NAMALWA (cell line): Measurements from ENCODE around the gene CHST15.

Experiments
- DNase-seq: peaks from one replicate; pipeline ENCODE4 v3.0.0-alpha.2; 2015; ENCODE audit warnings: low spot score

CHST15 gene

DNA sequence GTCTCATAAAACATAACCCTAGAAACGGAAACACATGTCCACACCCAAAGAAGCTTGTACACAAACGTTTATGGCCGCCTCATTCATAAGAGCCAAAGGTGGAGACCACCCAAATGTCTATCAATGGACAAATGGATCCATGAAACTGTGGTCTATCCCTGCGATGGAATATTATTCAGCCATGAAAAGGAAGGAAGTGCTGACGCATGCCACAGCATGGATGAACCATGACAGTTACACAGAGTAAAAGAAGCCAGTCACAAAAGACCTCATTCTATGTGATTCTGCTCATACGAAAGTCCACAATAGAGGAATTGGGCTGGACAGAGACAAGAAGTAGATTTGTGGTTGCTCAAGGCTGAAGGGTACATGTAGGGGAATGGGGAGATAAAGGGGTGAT, 10.8 kb downstream of the CHST15 start:
- DNase-seq, result no peak

DNA sequence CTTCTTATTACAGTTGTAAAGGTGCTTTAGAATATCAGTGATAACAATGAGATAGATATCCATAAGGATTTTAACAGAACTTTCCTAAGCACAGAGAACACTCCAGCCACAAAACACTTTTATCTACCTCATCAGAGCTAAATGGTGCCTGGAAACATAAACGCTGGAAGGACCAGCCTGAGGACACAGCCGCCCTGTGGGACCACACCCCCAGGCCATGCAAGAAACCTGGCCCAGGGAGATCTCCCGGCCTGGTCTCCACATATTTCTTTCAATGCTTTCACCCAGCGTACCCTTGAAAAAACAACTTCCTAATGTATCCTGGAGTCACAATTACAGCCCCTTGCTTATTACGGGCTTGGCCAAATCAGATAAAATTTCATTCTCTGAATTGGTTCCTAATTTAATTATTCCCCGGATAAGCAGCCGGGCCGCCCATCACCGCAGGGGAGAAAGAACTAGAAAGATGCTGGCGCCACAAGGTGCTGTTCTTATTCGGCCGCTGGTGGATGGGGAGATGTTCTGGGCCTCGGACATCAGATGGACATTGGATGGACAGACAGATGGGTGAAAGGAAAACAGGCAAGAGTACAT, 11.8 kb downstream of the CHST15 start:
- DNase-seq, result no peak

- peak; percentile 89 for DNase-seq
These were observed 13.5 kb downstream of the CHST15 start for GRCh38 chr10:124079864-124080263.

DNA sequence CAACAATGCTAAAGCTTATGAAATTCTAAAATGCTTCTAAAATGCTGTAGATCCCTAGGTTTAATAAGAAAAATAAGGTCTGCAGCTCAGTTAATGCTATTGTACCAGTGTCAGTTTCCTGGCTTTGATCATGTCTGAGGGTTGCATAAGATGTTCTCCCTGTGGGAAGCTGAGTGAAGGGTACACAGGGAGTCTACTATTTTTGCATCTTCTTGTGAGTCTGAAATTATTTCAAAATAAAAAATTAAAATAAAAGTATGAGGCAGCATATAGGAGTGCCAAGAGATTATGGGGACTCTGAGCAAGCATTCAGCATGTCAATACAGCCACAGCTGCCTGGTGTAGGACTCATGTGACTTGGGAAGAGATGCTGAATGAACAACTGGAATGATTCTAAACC, 14.7 kb downstream of the CHST15 start:
- no peak for DNase-seq

GRCh38 chr10:124078028-124078427, 15.4 kb downstream of the CHST15 start:
- peak; percentile 59 for DNase-seq

DNA sequence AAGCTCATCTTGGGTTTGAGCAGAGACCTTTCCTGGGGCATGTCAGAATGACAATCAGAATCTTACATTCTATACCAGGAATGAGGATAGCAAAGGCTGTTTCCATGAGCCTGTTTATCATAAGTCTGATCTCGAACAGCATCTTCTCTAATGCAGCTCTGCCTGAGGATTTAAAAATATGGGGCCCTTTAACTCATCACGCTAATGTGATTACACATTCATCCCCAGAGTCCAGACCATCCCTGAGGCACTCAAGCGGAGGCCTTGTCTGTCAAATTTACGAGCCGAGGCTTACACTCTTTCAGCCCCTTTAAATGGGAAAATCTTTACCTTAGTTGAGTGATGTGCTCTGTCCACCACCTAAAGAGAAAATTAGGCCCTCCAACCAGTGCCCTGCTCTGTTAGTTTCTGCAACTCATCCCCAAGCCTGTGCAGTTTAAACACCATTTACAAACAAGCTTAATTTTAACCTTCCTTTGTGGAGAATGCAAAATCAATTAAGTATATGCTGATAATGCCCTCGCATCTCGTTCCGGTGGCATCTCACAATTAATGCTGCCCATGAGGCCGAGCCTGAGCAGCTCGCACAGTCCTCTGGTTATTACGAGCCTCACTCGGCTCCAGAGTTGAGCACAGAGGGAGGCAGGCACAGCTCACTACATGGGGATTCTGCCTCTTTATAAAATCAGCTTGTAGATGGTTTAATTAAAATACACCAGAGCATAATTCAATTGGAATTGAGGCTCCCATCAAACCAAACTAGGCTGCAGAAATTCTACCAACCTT, 16.0 kb downstream of the CHST15 start:
- peak; percentile 45 for DNase-seq

- DNase-seq, result peak; percentile 67
These were observed 17.2 kb downstream of the CHST15 start for GRCh38 chr10:124076148-124076733.

- DNase-seq, result peak; percentile 25
These were observed 18.0 kb downstream of the CHST15 start for GRCh38 chr10:124075231-124075955.

DNA sequence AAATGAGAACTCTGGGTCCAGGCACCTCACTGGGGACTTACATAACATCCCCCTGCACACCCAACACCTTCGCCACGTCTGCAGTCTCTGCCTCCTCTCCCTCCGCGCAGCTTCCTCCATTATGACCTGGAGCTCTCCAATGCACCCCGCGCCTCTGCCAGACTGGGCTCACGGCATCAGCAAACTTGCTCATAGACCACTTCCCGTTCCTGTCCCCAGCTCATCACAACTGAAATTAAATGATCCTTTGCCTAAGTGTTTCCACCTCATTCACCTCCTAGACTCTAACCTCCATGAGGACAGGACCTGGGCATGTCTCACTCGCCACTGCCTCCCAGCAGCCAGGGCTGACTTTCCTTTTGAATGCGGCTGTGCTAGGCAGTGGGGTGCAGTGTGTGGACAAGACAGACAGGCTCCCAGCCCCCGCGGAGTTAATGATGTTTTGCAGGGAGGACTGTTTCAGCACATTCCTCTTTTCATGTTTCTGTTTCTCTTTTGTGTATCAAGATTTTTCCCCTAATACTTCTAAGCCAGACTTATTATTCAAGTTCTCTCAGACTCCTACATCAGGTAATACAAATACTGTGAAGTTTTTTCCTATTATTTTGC, 18.8 kb downstream of the CHST15 start:
- no peak for DNase-seq

DNA sequence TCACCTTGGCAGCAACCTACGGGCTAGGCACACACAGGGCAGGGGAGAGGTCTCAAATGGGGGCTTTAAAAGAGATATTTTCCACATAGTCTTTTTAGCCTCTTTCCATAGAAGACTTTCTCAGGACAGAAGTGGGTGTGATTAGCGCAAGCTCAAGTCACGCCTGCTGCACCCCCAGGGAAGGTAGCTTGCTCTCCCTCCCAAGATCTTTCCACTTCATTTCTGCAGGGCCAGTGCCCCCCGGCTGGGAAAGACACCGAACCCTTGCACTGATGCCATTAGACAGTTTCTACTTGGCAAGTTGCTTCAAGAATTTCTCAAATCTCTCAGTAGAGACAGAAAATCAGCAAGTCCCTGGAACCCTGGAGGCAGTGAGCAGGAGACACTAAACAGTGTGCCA, 19.4 kb downstream of the CHST15 start:
- DNase-seq, result no peak

DNA sequence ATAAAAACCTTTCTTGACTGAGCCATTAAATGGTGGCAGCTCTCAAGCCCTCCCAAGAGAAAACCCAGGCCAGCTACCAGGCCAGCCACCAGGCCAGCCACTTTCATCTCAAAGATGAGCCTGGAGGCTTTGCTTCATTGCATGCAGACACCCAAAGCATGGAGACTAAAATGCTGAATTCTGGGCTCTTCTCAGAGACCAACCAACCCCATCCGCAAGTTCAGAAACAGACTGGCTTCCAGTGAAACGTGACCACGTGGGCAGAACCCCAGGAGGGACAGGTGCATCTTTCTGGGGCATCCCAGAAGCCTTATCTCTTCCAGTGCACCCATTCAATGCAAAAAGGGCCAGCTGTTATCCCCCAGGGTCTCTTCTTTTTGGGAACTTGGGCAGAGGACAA, 20.9 kb downstream of the CHST15 start:
- DNase-seq, result no peak

GRCh38 chr10:124072106-124072505, 21.3 kb downstream of the CHST15 start:
- peak; percentile 83 for DNase-seq

- peak; percentile 28 for DNase-seq
These were observed 22.3 kb downstream of the CHST15 start for GRCh38 chr10:124071141-124071540.

DNA sequence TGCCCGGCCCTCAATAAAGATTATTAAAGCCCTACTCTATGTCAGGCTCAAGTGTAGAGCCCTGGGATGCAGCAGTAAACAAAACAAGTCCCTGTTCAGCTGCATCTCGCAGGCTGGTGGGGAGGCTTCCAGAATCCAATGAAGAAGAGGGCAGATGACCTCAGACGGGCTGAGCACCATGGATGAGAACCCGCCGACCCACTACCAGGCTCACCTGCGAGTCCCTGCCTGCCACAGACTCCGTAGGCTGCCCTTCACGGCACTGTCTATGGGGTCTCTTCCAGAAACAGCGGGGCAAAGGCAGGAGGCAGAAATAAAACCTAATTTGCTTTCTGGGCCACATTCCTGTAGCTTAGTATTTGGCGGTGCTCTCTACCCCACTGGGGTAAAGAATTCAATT, 22.7 kb downstream of the CHST15 start:
- no peak for DNase-seq

DNA sequence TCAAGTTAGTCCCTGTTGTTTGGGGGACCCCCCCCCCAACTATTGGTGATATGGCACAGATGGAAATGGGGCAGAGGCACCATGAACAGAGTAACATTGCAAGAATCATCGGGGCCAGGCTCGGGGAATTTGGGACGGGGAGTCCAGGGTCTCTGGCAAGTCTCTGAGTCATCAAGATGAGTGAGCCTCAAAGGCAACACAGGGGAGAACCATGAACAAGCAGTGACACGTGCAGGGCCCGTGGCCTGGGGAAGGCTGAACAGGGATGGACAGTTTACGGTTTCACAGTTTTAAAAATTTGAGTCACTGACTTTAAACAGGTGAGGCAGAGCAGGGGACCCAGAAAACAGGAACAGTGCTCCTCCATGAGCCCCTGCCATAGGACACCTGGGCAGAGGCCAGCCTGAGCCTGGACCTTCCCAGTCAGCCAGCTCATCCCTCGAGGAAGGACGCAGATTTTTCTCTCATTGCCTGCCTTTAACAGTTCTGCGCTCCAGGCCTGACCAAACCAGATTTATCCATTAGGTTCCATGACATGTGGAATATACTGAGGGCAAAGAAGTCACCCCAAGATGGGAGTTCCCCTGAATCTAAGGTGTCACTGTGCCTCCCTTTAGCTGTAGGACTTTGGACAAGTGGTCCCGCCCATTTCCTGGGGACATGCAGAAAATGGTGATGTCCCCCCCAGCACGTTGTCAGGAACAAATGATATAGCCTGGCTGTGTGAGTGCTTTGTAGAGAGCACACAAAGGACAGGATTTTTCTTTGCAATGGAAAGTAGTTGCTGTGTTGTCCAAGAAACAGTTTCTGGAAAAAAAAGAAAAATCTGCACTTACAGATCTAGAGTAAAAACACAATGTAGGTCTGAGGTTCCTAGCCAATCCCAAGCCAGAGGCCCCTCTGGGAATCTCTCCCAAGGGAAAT, 23.8 kb downstream of the CHST15 start:
- no peak for DNase-seq

GRCh38 chr10:124068929-124069328, 24.5 kb downstream of the CHST15 start:
- no peak for DNase-seq

GRCh38 chr10:124067825-124068400, 25.5 kb downstream of the CHST15 start:
- no peak for DNase-seq

DNA sequence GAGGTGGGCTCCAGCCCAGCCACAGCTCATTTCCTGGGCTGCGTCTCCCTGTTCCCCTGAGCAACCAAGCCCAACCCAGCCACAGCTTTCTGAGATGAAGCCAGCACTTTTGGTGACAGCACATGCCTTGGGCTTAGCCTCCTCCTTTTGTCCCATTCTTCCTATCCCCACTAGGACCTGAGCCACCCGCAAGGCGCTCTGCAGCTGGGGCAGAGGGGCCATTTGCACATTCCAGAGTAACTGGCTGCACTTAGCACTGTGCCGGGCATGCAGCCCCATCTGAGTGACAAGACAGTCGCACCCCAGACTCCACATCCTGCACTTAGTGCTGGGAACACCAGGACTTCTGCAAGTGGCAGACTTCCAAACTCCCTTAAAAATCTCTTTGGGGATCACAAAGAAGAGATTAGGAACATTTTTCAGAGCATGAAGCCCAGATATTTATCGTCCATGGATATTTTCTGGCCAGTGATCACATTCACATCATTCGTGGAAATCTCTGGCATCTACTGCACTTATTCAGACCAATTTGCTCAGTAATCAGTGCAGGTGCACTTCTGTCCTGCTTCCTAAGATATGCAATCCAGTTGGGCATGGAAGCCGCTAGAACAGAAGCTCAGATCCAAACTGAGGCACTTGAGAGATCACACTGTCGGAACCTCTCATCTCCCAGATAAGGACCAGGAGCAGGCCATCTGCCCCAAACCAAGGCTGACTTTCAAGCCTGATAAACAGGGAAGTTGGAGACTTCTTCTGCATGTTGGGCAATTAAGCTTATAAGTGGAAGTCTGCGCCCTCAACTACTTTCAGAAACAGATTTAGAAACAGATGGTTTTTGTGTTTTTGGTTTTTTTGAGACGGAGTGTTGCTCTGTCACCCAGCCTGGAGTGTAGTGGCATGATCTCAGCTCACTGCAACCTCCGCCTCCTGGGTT, 26.4 kb downstream of the CHST15 start:
- DNase-seq, result peak; percentile 58

DNA sequence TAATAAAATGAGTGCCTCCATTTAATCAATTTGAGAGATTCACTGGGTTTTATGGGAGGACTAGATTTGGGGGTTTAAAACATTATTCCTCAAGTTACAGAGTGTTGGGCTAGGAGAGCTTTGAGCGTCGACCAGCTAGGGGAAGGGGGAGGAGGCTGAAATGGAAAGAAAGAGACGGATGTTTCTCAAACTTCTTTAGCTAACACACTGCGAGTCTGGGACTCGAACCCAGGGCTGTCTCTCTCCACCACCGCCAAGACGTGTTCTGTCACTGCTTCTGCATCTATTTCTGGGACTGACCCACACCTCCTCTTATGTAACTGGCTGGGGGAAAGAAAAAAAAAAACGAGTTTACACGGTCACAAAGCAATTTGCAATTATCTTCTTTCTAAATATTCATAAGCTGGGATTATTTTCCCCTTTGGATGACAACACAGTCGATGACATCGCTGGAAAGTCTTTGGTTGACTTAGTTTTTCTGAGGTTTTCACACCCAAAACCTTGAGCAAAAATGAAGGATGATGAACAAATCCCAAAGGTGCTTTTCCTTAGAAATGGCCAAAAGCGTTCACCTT, 27.2 kb downstream of the CHST15 start:
- no peak for DNase-seq
